ENCODE measurements around the gene CYLD.

GRCh38 chr16:50744881-50745280, 3.0 kb downstream of the CYLD start:
- no peak for TF ChIP-seq POLR2A (IDR thresholded peaks at IDR 0.05)
- no peak for TF ChIP-seq EP300 (IDR thresholded peaks at IDR 0.05; ENCODE audit: low read depth)

All from transverse colon (tissue), 1 donor.